D721Med (cell line): Measurements from ENCODE around the gene MRPL49.

Experiments used
- DNase-seq: peaks from one replicate; pipeline ENCODE4 v3.0.0; 2011; ENCODE audit warnings: low spot score; ENCODE audit not compliant: insufficient read length
- FAIRE-seq: peaks from 2 replicates; lab custom pipeline; 2011; peaks lifted over from hg19 to GRCh38; lab: Jason Lieb, UNC
- CTCF ChIP-seq: IDR thresholded peaks from 2 replicates; pipeline ENCODE4 v1.5.1; 2012; ENCODE audit warnings: mild to moderate bottlenecking, control low read depth; ENCODE audit not compliant: insufficient read depth; ENCODE audit errors: missing control alignments

MRPL49 gene

GRCh38 chr11:65102142-65103095 is 19.7 kb upstream of the MRPL49 start:
- DNase-seq = no peak

GRCh38 chr11:65103476-65103875 is 18.6 kb upstream of the MRPL49 start:
- no peak for DNase-seq
- no peak for FAIRE-seq
- TF ChIP-seq CTCF = no peak

More at GRCh38 chr11:65102142-65103095, 19.7 kb upstream of the MRPL49 start:
- FAIRE-seq = no peak
- TF ChIP-seq CTCF = no peak

- FAIRE-seq = no peak
- no peak for TF ChIP-seq CTCF
- no peak for DNase-seq
Observed at GRCh38 chr11:65104628-65105027, 17.5 kb upstream of the MRPL49 start.

GRCh38 chr11:65107078-65107477 is 15.0 kb upstream of the MRPL49 start:
- no peak for TF ChIP-seq CTCF
- FAIRE-seq (no peak), DNase-seq (no peak)

GRCh38 chr11:65107751-65108468 is 14.2 kb upstream of the MRPL49 start:
- no peak for TF ChIP-seq CTCF
- DNase-seq (no peak), FAIRE-seq (no peak)

GRCh38 chr11:65108469-65109123 is 13.5 kb upstream of the MRPL49 start:
- DNase-seq (no peak), FAIRE-seq (no peak)
- TF ChIP-seq CTCF = no peak
